ENCODE data around the gene FCHO1.
"Not testable (repeated sequence)": the region's sequence is repeated elsewhere in the genome, so short reads cannot be mapped to it uniquely, and the experiment has no call there.

- TF ChIP-seq CTCF, POLR2A (IDR thresholded peaks at IDR 0.05): not testable (repeated sequence)
Measured at GRCh38 chr19:17777840-17778239, 26.6 kb downstream of the FCHO1 start.

Data from Peyer's patch (tissue), 4 donors.